GM23338 (cell line): ENCODE measurements around the gene SLC9A9.

Source experiments
- CTCF ChIP-seq, 2 experiments: fragments of 200-600 bp in 1 of 2; sonication (generic) in 1 of 2; conservative IDR thresholded peaks; 2 replicates each; pipeline versions ENCODE4 v1.5.1 to v1.6.1; 2016 to 2017; ENCODE audit warnings: antibody characterized with exemption in 2 of 2, low read depth in 2 of 2, mild to moderate bottlenecking in 2 of 2, moderate library complexity in 1 of 2
- EZH2phosphoT487 ChIP-seq: fragments of 200-600 bp; sonication (generic); IDR thresholded peaks from one replicate; pipeline ENCODE4 v1.8.1; 2018; ENCODE audit warnings: antibody characterized with exemption; ENCODE audit not compliant: unreplicated experiment
- POLR2AphosphoS5 ChIP-seq: IDR thresholded peaks from 2 replicates; pipeline ENCODE4 v1.6.1; 2016; ENCODE audit warnings: antibody characterized with exemption, low read depth

GRCh38 chr3:143831994-143832393 is 16.3 kb downstream of the SLC9A9 start:
- TF ChIP-seq CTCF (conservative IDR thresholded peaks at IDR 0.05; ENCODE audit: low read depth in 2 of 2) (no peak), EZH2phosphoT487 (no peak), POLR2AphosphoS5 (no peak)
